Stimulated activated naive B cell treated with anti-CD40 and anti-IgM and Interleukin-4, amounts not matched to agents 10 μg/mL and 1 μg/mL and 100 μg/mL, for 72 hours (primary cell): Measurements from ENCODE around the gene FIBCD1.
A peak's percentile ranks its signal among the peaks of the same experiment; 100 is the strongest.

Experiments
- ATAC-seq, 2 donors: fragments of 150-1000 bp; cut with Tn5 transposase; replicated peaks; 2 replicates each; pipeline ENCODE4 v1.10.0; 2021; ENCODE audit warnings: moderate library complexity in 1 of 2
- DNase-seq: peaks from one replicate; pipeline ENCODE4 v3.0.0; 2021
- H3K27ac Mint-ChIP-seq: one replicate; pipeline ENCODE4 v1.8.0; 2022; ENCODE audit warnings: mild to moderate bottlenecking, mixed read lengths
- H3K27me3 Mint-ChIP-seq, 2 donors: one replicate each; pipeline ENCODE4 v1.8.0; 2022; ENCODE audit warnings: mixed read lengths in 2 of 2
- H3K36me3 Mint-ChIP-seq, 2 donors: one replicate each; pipeline ENCODE4 v1.8.0; 2022; ENCODE audit warnings: mixed read lengths in 2 of 2, mild to moderate bottlenecking in 1 of 2
- H3K4me1 Mint-ChIP-seq, 2 donors: one replicate each; pipeline ENCODE4 v1.8.0; 2022; ENCODE audit warnings: mixed read lengths in 2 of 2, mild to moderate bottlenecking in 1 of 2
- H3K4me3 Mint-ChIP-seq, 2 donors: one replicate each; pipeline ENCODE4 v1.8.0; 2022; ENCODE audit warnings: mild to moderate bottlenecking in 2 of 2, mixed read lengths in 2 of 2, moderate library complexity in 1 of 2
- H3K9me3 Mint-ChIP-seq, 2 donors: one replicate each; pipeline ENCODE4 v1.8.0; 2022; ENCODE audit warnings: mixed read lengths in 2 of 2, mild to moderate bottlenecking in 1 of 2

FIBCD1 gene

GRCh38 chr9:130882696-130883225, 56.3 kb downstream of the FIBCD1 start:
- DNase-seq (no peak), ATAC-seq (no peak)
- Mint-ChIP-seq H3K4me3 (no peak overlapping the region), H3K9me3 (no peaks in the 10 kb centered on the region), H3K4me1 (no peaks in the 10 kb centered on the region), H3K27ac (no peak overlapping the region), H3K27me3 (no peaks in the 10 kb centered on the region), H3K36me3 (peaks cover 57 to 71% of the 10 kb centered on the region in 2 donors)

DNA sequence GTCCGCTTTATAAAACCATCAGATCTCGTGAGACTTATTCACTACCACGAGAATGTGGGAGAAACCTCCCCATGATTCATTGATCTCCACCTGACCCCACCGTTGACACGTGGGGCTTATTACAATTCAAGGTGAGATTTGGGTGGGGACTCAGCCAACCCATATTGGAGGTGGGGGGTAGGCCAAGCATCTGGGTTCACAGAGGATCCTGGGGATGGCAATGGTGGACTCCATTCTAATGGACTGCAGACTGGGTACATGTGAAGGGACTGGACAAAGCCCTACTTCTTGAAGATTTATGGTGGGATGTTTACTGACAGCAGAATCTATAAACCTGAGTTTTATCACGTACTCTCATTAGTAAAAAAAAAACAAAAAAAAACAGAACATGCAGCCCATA, 57.5 kb downstream of the FIBCD1 start:
- H3K9me3 Mint-ChIP-seq = no peaks in the 10 kb centered on the region
- no peaks in the 10 kb centered on the region for H3K4me1 Mint-ChIP-seq
- no peak for DNase-seq
- no peak overlapping the region for H3K4me3 Mint-ChIP-seq
- H3K27me3 Mint-ChIP-seq = no peaks in the 10 kb centered on the region
- no peak for ATAC-seq
- peaks cover 53 to 67% of the 10 kb centered on the region in 2 donors for H3K36me3 Mint-ChIP-seq
- no peak overlapping the region for H3K27ac Mint-ChIP-seq

DNA sequence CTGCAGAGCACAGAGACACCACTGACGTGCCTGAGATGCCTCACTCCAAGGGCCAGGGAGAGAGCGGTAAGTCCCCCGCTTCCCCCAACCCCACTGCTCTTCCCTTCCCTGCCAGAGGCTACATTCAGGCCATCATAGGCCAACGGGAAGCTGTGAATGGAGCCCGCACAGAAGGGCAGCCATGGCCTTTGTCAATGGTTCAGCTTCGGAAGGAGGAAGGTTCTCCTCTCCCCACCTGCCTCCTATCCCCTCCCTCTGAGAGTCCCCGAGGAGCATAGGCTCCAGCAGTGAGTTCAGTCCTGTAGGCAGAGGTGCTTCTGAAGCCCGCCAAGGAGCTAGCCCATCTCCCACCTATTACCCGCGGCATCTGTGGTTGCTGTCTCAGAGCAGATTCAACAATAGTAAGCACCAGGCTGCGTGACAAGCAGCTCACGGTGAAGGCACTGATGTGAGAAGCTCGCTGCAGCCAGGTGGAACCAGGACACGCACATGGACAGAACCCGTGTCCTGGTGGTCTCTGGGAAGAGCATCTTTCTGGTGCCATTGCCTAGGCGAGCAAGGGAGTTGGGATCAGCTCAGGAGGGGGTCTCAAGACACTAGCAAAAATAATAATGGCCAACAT, 58.3 kb downstream of the FIBCD1 start:
- no peak overlapping the region for H3K4me3 Mint-ChIP-seq
- peaks cover 49 to 63% of the 10 kb centered on the region in 2 donors for H3K36me3 Mint-ChIP-seq
- H3K9me3 Mint-ChIP-seq = no peaks in the 10 kb centered on the region
- H3K4me1 Mint-ChIP-seq = no peaks in the 10 kb centered on the region
- ATAC-seq (no peak), DNase-seq (no peak)
- H3K27ac Mint-ChIP-seq = no peak overlapping the region
- H3K27me3 Mint-ChIP-seq = no peaks in the 10 kb centered on the region

DNA sequence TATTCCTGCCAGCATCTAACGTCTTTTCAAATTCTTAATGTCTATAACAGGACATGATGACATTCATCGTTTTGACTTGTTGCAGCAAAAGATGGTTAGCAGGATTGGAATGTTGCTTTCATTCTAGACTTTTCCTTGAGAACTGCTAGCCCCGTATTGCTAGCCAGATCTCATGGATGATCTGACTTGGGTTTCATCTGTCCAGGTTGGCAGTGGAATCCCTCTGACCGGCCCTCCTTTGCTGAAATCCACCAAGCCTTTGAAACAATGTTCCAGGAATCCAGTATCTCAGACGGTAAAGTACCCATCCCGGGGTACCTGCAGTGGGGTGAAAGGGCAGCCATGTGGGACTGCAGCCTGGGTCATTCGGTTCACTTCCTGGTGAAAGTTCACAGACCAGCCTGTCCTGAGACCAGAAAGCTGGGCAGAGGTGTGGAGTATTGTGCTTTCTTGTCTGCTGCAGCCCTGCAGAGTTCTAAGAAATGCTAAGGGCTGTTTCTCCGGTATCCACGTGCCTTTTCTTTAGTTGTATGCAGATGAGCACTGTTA, 59.1 kb downstream of the FIBCD1 start:
- H3K36me3 Mint-ChIP-seq = peaks cover 51 to 64% of the 10 kb centered on the region in 2 donors
- H3K4me1 Mint-ChIP-seq = no peaks in the 10 kb centered on the region
- ATAC-seq = no peak
- H3K9me3 Mint-ChIP-seq = no peaks in the 10 kb centered on the region
- H3K27me3 Mint-ChIP-seq = no peaks in the 10 kb centered on the region
- no peak overlapping the region for H3K27ac Mint-ChIP-seq
- no peak overlapping the region for H3K4me3 Mint-ChIP-seq
- DNase-seq = no peak

- Mint-ChIP-seq H3K4me3 (no peak overlapping the region), H3K4me1 (no peaks in the 10 kb centered on the region), H3K27ac (no peak overlapping the region), H3K36me3 (peaks cover 50 to 68% of the 10 kb centered on the region in 2 donors), H3K9me3 (no peaks in the 10 kb centered on the region), H3K27me3 (no peaks in the 10 kb centered on the region)
- DNase-seq = no peak
- no peak for ATAC-seq
Observed at GRCh38 chr9:130878295-130878694, 60.8 kb downstream of the FIBCD1 start.

DNA sequence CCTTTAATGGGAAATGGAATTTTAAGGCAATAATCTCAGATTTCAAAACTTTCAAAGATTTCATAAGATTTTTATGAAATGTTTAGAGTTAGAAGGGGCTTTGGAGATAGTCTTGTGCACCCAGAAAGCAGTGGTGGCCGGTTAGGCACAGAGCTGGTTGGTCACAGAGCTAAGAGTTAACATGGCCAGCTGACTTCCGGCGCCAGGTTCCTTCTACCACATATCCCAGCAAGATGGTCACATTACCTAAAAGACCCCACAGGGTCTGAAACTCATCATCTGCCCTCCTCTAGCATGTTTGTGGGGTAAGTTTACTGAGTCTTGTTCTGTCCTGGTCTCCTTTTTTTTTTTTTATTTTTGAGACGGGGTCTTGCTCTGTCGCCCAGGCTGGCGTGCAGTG, 61.7 kb downstream of the FIBCD1 start:
- Mint-ChIP-seq H3K27ac (no peak overlapping the region), H3K27me3 (no peaks in the 10 kb centered on the region), H3K36me3 (peaks cover 57 to 75% of the 10 kb centered on the region in 2 donors), H3K4me3 (no peak overlapping the region), H3K9me3 (no peaks in the 10 kb centered on the region), H3K4me1 (peaks cover 0 to under 1% of the 10 kb centered on the region in 2 donors)
- DNase-seq (no peak), ATAC-seq (no peak)

GRCh38 chr9:130874783-130875182, 64.3 kb downstream of the FIBCD1 start:
- H3K4me1 Mint-ChIP-seq = peaks cover 20 to 25% of the 10 kb centered on the region in 2 donors
- no peak for ATAC-seq
- no peak overlapping the region for H3K4me3 Mint-ChIP-seq
- H3K36me3 Mint-ChIP-seq = peaks cover 50 to 61% of the 10 kb centered on the region in 2 donors
- H3K27ac Mint-ChIP-seq = no peak overlapping the region
- no peaks in the 10 kb centered on the region for H3K27me3 Mint-ChIP-seq
- no peaks in the 10 kb centered on the region for H3K9me3 Mint-ChIP-seq
- no peak for DNase-seq

DNA sequence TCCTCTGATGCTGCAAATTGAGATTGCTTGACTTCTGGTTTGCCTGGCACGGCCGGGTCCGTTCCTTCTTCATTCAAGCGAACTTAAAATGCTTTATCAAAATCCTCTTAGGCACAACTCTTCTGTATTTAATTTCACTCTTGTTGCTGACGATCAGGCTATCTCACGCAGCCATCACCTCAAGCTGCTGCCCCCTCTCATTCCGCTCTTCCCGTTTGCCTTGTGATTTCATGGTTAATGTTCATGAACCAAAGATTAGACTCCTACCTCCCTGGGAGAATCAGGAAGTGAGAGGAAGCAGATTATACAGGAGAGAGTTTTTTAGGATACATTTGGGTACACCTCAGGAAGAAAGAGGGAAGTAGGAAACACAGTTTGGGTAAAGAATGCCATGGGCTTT, 65.1 kb downstream of the FIBCD1 start:
- Mint-ChIP-seq H3K4me1 (peaks cover 20 to 26% of the 10 kb centered on the region in 2 donors), H3K4me3 (no peak overlapping the region), H3K27me3 (no peaks in the 10 kb centered on the region), H3K27ac (no peak overlapping the region), H3K36me3 (peaks cover 45 to 53% of the 10 kb centered on the region in 2 donors), H3K9me3 (no peaks in the 10 kb centered on the region)
- ATAC-seq = no peak
- DNase-seq = no peak

DNA sequence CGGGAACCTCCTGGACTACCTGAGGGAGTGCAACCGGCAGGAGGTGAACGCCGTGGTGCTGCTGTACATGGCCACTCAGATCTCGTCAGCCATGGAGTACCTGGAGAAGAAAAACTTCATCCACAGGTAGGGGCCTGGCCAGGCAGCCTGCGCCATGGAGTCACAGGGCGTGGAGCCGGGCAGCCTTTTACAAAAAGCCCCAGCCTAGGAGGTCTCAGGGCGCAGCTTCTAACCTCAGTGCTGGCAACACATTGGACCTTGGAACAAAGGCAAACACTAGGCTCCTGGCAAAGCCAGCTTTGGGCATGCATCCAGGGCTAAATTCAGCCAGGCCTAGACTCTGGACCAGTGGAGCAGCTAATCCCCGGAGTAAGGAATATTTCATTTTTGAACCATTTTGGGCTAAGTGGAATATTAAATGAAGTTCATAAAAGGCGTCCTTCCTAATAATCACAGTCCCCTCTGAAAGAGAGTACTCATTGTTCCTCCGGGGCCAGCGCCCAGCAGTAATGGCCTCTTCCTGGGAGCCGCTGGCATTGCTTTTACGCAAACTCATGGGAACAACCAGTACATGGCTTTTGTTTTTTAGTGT, 66.0 kb downstream of the FIBCD1 start:
- Mint-ChIP-seq H3K27me3 (no peaks in the 10 kb centered on the region), H3K4me1 (peaks cover 20 to 26% of the 10 kb centered on the region in 2 donors), H3K36me3 (peaks cover 39 to 53% of the 10 kb centered on the region in 2 donors), H3K9me3 (no peaks in the 10 kb centered on the region), H3K4me3 (no peak overlapping the region), H3K27ac (no peak overlapping the region)
- DNase-seq (no peak), ATAC-seq (no peak)

DNA sequence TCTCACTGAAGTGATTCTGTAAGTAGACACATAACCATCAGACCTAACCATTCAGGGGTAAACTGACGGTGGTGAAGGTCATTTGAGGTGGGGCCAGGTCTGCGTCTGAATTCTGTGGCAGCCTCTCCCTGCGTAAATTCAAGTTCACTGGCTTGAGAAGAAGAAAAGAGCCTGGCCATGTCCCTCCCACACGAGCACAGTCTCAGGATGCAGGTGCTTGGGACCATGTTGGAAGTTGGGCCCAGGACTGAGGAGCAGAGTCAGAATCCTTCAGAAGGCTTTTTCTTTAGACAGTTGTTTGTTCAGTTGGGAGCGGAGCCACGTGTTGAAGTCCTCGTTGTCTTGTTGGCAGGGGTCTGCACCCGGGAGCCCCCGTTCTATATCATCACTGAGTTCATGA, 66.5 kb downstream of the FIBCD1 start:
- H3K36me3 Mint-ChIP-seq = peaks cover 36 to 52% of the 10 kb centered on the region in 2 donors
- no peak for ATAC-seq

GRCh38 chr9:130872093-130872492, 67.0 kb downstream of the FIBCD1 start:
- peaks cover 20 to 26% of the 10 kb centered on the region in 2 donors for H3K4me1 Mint-ChIP-seq
- peaks cover 36 to 48% of the 10 kb centered on the region in 2 donors for H3K36me3 Mint-ChIP-seq
- DNase-seq = no peak
- H3K27ac Mint-ChIP-seq = peak overlapping the region; percentile 96
- peak overlapping the region in 1 of 2 donors; percentile 19 for H3K4me3 Mint-ChIP-seq
- ATAC-seq = no peak
- H3K27me3 Mint-ChIP-seq = no peaks in the 10 kb centered on the region
- no peaks in the 10 kb centered on the region for H3K9me3 Mint-ChIP-seq

More for the DNA sequence above, 66.5 kb downstream of the FIBCD1 start:
- H3K27me3 Mint-ChIP-seq = no peaks in the 10 kb centered on the region
- H3K27ac Mint-ChIP-seq = no peak overlapping the region
- H3K9me3 Mint-ChIP-seq = no peaks in the 10 kb centered on the region
- no peak overlapping the region for H3K4me3 Mint-ChIP-seq
- peaks cover 20 to 26% of the 10 kb centered on the region in 2 donors for H3K4me1 Mint-ChIP-seq
- DNase-seq = no peak

DNA sequence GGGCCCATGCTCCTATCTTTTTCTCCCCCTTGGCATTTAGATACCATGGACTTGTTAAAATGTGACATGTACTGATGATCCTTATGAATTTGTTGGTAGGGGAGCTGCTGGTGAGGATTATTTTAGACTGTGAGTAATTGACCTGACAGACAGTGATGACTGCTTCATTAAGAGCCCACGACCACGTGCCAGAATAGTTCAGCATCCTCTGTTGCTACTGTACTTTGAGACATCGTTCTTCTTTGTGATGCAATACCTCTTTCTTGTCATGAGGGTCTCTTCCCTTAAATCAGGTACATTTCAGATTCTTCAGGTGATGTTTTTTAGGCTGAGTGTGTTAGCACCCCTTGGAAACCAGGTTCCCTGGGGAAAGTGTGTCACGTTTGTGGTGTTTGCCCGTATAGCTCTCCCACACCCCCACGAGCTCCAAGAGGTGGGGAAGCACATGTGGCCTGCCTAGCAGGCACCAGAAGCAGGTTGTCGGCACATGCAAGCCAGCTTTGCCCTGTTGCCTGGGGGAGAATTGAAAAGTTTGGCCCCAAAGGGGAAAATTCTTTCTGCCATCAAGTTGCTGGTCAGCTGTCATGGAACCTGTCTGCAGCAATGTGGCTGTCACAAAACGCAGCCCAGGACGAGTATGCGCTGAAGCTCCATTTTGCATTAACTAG, 67.5 kb downstream of the FIBCD1 start:
- no peaks in the 10 kb centered on the region for H3K27me3 Mint-ChIP-seq
- no peaks in the 10 kb centered on the region for H3K9me3 Mint-ChIP-seq
- DNase-seq = no peak
- peak overlapping the region; percentile 11 to 34 for H3K4me3 Mint-ChIP-seq
- peaks cover 36 to 45% of the 10 kb centered on the region in 2 donors for H3K36me3 Mint-ChIP-seq
- H3K4me1 Mint-ChIP-seq = peaks cover 20 to 26% of the 10 kb centered on the region in 2 donors
- peak; percentile 69 to 72 for ATAC-seq
- H3K27ac Mint-ChIP-seq = peak overlapping the region; percentile 96

DNA sequence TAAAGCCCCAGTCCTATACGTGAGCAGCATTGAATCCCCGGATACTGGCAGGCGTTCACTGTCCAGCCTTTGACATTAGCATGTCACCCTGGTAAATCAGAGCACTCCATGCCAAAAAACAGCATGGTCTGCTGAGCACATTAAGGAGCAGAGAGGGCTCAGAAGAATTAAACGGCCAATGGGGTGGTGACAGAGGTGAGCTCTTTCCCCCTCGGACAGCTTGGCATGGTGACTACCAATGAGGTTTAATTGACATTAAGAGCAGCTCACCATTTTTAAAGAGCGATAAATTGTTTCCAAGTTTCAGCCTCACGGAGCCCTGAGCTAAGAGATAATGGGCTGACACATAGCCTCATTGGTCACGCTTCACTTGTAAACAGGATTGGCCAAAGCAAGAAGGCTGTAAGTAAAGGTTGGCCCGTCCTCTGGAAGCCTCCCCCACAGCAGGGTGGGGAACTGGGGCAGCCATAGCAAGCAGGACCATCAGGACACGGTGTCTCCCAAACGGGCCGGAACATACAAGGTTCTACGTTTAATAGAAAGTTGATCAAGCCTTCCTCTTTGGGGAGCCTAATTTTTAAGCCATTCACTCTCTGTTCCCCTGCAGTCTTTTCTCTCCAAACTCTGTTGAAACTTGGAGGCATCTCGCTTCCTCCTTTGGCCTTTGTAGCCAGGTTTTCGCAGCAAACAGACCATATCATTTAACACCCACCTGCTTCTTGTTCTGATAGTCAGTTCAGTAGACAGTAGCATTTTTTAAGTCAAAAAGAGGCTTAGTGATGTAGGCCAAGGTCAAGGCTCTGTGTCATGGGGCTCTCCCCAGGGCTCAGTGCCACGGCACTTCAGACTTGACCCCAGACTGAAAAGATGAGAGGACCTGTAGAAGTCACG, 68.3 kb downstream of the FIBCD1 start:
- Mint-ChIP-seq H3K4me3 (peak overlapping the region; percentile 7 to 34), H3K9me3 (no peaks in the 10 kb centered on the region), H3K27ac (peak overlapping the region; percentile 96), H3K27me3 (no peaks in the 10 kb centered on the region), H3K36me3 (peaks cover 34 to 45% of the 10 kb centered on the region in 2 donors), H3K4me1 (peaks cover 23 to 31% of the 10 kb centered on the region in 2 donors)
- peak; percentile 72 for DNase-seq
- peak; percentile 95 for ATAC-seq

- ATAC-seq = no peak
- DNase-seq = no peak
- Mint-ChIP-seq H3K4me3 (no peak overlapping the region), H3K27ac (no peak overlapping the region), H3K27me3 (no peaks in the 10 kb centered on the region), H3K4me1 (peaks cover 23 to 31% of the 10 kb centered on the region in 2 donors), H3K9me3 (no peaks in the 10 kb centered on the region), H3K36me3 (peaks cover 22 to 30% of the 10 kb centered on the region in 2 donors)
Observed at GRCh38 chr9:130869250-130869649, 69.8 kb downstream of the FIBCD1 start.
